Transverse colon (tissue), 4 donors: ENCODE data around the gene CBFA2T2.

Experiments used
- EP300 ChIP-seq: sonication (generic); formaldehyde crosslinking; IDR thresholded peaks from one replicate; pipeline ENCODE4 v1.6.1; 2017; ENCODE audit warnings: antibody characterized with exemption, low read depth
- POLR2A ChIP-seq: fragments of 450-650 bp; IDR thresholded peaks from one replicate; pipeline ENCODE4 v1.6.1; 2016; ENCODE audit warnings: antibody characterized with exemption, mild to moderate bottlenecking, moderate library complexity
- POLR2AphosphoS5 ChIP-seq, 3 donors: sonication (generic); formaldehyde crosslinking; IDR thresholded peaks; one replicate each; pipeline ENCODE4 v1.6.1; 2016; ENCODE audit warnings: antibody characterized with exemption in 3 of 3
- TF ChIP-seq, protein P1 (sequence below), 5 experiments: fragments of 200-600 bp in 3 of 5; fragments of 450-650 bp in 2 of 5; sonication (generic) in 3 of 5; IDR thresholded peaks; 1 replicate in 2 of 5; 2 replicates in 3 of 5; pipeline ENCODE4 v1.5.1; 2016 to 2017; ENCODE audit warnings: antibody characterized with exemption in 5 of 5, inconsistent platforms in 3 of 5, mild to moderate bottlenecking in 2 of 5, moderate library complexity in 1 of 5

GRCh38 chr20:33687993-33688937 is 198.4 kb downstream of the CBFA2T2 start:
- TF ChIP-seq, protein P1, sequence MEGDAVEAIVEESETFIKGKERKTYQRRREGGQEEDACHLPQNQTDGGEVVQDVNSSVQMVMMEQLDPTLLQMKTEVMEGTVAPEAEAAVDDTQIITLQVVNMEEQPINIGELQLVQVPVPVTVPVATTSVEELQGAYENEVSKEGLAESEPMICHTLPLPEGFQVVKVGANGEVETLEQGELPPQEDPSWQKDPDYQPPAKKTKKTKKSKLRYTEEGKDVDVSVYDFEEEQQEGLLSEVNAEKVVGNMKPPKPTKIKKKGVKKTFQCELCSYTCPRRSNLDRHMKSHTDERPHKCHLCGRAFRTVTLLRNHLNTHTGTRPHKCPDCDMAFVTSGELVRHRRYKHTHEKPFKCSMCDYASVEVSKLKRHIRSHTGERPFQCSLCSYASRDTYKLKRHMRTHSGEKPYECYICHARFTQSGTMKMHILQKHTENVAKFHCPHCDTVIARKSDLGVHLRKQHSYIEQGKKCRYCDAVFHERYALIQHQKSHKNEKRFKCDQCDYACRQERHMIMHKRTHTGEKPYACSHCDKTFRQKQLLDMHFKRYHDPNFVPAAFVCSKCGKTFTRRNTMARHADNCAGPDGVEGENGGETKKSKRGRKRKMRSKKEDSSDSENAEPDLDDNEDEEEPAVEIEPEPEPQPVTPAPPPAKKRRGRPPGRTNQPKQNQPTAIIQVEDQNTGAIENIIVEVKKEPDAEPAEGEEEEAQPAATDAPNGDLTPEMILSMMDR (IDR thresholded peaks at IDR 0.05) = no peak
- TF ChIP-seq POLR2A (no peak), EP300 (no peak), POLR2AphosphoS5 (IDR thresholded peaks at IDR 0.05) (no peak)
